Effector memory CD4-positive, alpha-beta T cell (primary cell): ENCODE results near the gene CTSC.
"Not testable (repeated sequence)": the region's sequence is repeated elsewhere in the genome, so short reads cannot be mapped to it uniquely, and the experiment has no call there.

Experiments
- DNase-seq, 3 donors: peaks; one replicate each; pipeline ENCODE4 v3.0.0-alpha.2; 2020
- H3K27ac ChIP-seq: 2 replicates; pipeline ENCODE4 v1.7.0; 2013; ENCODE audit warnings: mild to moderate bottlenecking, low read length, moderate library complexity; ENCODE audit not compliant: insufficient read depth, poor library complexity, severe bottlenecking
- H3K27me3 ChIP-seq: replicated peaks from 2 replicates; pipeline ENCODE4 v1.7.0; 2013; ENCODE audit warnings: mild to moderate bottlenecking, low read length; ENCODE audit not compliant: insufficient read depth, control insufficient read depth, poor library complexity, severe bottlenecking
- H3K36me3 ChIP-seq: 2 replicates; pipeline ENCODE4 v1.7.0; 2013; ENCODE audit warnings: mild to moderate bottlenecking, low read length, moderate library complexity; ENCODE audit not compliant: control insufficient read depth, insufficient read depth
- H3K4me1 ChIP-seq: 2 replicates; pipeline ENCODE4 v1.7.0; 2013; ENCODE audit warnings: low read length, mild to moderate bottlenecking; ENCODE audit not compliant: control insufficient read depth, insufficient read depth, poor library complexity, severe bottlenecking
- H3K4me3 ChIP-seq: 2 replicates; pipeline ENCODE4 v1.7.0; 2013; ENCODE audit warnings: low read length, low read depth, mild to moderate bottlenecking; ENCODE audit not compliant: insufficient read depth, poor library complexity, severe bottlenecking
- H3K9me3 ChIP-seq: 2 replicates; pipeline ENCODE4 v1.7.0; 2013; ENCODE audit warnings: mild to moderate bottlenecking, low read length, moderate library complexity; ENCODE audit not compliant: control insufficient read depth

CTSC gene

DNA sequence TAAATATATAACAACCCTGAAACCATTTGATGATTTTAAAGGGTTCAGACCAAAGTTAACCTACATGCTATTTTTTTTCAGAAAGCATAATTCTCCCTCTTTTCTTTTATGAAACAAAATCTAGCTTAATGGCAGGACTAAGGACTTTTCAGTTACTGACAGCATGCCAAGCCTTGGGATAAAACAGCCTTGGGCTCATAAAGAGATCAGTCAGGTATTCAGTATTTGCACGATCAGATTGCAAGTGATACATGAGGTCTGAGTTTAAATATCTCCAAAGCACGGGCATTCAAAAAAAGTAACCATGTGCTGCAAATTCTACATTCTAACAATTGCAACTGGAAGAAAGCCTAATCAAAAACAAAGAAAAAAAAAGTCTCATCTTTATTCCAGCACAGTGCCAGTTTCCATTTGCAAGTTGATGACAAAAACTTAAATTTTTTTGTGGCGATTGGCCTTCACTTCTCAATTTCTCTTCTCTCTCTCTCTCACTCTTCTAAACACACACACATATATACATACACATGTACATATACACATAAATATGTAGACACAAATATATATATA lies 60.1 kb downstream of the CTSC start:
- DNase-seq, result no peak
- H3K27ac ChIP-seq, result no peak overlapping the region
- H3K4me3 ChIP-seq, result no peak overlapping the region
- no peaks in the 10 kb centered on the region for H3K36me3 ChIP-seq
- no peaks in the 10 kb centered on the region for H3K9me3 ChIP-seq
- no peaks in the 10 kb centered on the region for H3K4me1 ChIP-seq
- no peaks in the 10 kb centered on the region for H3K27me3 ChIP-seq

DNA sequence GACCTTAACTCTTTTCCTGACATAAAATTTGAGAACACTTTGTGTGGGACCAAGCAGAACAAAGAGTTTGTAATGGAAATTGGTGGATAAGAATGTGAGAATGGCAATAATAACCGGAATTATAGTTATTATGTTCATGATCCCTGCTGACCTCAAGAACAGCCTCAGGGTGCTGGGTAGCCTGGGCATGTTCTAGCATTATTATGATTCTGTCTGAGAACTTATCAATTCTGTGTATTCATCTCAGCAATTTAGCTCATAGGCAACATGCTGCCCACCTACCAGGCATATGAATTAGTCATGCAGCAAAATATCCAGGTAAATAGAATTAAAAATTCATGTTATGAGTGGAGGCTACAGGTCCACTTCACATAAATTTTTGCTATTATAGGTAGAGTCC lies 61.9 kb downstream of the CTSC start:
- Histone ChIP-seq H3K4me1 (no peaks in the 10 kb centered on the region), H3K27me3 (no peaks in the 10 kb centered on the region), H3K27ac (no peak overlapping the region), H3K4me3 (no peak overlapping the region), H3K9me3 (no peaks in the 10 kb centered on the region), H3K36me3 (no peaks in the 10 kb centered on the region)
- no peak for DNase-seq

DNA sequence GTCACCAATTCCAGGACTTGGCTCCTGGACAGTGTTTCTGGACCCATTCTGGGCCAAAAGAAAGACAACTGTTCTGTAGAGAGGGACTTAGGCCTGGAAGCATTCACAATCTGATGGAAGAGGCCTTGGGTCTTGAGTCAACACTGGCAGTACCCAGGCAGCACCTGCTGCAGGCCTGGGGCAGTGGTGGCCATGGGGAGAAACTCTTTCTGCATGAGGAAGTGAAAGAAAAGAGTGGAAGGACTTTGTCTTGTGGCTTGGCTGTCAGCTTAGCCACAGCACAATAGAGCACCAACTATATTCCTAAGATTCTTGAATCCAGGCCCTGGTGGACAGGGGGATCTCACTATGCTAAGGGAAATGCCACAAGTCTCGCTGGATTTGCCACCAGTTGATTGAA lies 70.6 kb downstream of the CTSC start:
- H3K27me3 ChIP-seq, result no peaks in the 10 kb centered on the region
- H3K9me3 ChIP-seq, result no peaks in the 10 kb centered on the region
- H3K4me3 ChIP-seq, result no peak overlapping the region
- H3K36me3 ChIP-seq, result no peaks in the 10 kb centered on the region
- no peaks in the 10 kb centered on the region for H3K4me1 ChIP-seq
- H3K27ac ChIP-seq, result no peak overlapping the region
- DNase-seq, result no peak

DNA sequence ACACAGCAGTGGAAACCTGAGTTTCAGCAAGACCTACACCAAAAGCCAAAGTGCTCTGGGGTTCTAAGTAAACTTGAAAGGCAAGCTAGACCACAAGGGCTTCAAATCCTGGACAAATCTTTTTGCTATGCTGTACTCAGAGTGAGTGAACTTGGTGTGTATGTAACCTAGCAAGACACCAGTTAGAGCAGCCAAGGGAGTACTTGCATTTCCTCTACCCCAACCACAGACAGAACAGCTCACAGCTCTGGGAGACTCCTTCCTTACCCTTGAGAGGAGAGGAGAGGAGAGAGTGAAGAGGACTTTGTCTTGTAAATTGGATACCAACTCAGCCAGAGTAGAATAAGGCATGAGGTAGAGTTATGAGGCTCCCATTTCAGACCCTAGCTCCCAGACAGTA lies 71.4 kb downstream of the CTSC start:
- no peaks in the 10 kb centered on the region for H3K9me3 ChIP-seq
- DNase-seq, result no peak
- H3K36me3 ChIP-seq, result no peaks in the 10 kb centered on the region
- H3K27me3 ChIP-seq, result no peaks in the 10 kb centered on the region
- no peak overlapping the region for H3K4me3 ChIP-seq
- H3K4me1 ChIP-seq, result no peaks in the 10 kb centered on the region
- no peak overlapping the region for H3K27ac ChIP-seq

DNA sequence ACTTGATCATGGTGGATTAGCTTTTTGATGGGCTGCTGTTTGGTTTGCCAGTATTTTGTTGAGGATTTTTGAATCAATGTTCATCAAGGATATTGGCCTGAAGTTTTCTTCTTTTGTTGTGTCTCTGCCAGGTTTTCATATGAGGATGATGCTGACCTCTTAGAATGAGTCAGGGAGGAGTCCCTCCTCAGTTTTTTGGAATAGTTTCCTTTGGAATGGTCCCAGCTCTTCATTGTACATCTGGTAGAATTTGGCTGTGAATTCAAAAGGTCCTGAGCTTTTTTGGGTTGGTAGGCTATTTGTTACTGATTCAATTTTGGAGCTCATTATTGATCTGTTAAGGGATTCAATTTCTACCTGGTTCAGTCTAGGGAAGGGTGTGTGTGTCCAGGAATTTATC lies 78.1 kb downstream of the CTSC start:
- no peaks in the 10 kb centered on the region for H3K9me3 ChIP-seq
- no peak overlapping the region for H3K27ac ChIP-seq
- H3K4me1 ChIP-seq, result no peaks in the 10 kb centered on the region
- no peaks in the 10 kb centered on the region for H3K27me3 ChIP-seq
- no peak for DNase-seq
- H3K4me3 ChIP-seq, result no peak overlapping the region
- no peaks in the 10 kb centered on the region for H3K36me3 ChIP-seq

DNA sequence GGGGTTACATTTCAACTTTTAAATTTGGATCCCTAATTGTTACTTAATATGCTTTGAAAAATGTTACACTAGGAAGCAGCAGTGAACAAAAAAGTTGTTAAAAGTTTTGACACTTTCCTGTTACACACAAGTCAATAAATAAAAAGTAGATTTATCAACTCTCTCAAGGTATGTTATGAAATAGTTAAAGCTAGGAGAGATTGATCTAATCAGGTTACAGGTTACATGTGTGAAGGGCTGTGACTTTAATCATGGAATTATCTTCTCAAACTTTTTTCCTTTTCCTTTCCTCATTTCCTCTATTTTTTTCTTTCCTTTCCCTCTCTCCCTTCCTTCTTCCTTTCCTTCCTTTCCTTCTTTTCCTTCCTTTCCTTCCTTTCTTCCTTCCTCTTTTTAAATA lies 85.3 kb downstream of the CTSC start:
- Histone ChIP-seq H3K4me1 (no peaks in the 10 kb centered on the region), H3K9me3 (no peaks in the 10 kb centered on the region), H3K36me3 (no peaks in the 10 kb centered on the region), H3K4me3 (no peak overlapping the region), H3K27ac (no peak overlapping the region), H3K27me3 (no peaks in the 10 kb centered on the region)
- DNase-seq, result no peak

DNA sequence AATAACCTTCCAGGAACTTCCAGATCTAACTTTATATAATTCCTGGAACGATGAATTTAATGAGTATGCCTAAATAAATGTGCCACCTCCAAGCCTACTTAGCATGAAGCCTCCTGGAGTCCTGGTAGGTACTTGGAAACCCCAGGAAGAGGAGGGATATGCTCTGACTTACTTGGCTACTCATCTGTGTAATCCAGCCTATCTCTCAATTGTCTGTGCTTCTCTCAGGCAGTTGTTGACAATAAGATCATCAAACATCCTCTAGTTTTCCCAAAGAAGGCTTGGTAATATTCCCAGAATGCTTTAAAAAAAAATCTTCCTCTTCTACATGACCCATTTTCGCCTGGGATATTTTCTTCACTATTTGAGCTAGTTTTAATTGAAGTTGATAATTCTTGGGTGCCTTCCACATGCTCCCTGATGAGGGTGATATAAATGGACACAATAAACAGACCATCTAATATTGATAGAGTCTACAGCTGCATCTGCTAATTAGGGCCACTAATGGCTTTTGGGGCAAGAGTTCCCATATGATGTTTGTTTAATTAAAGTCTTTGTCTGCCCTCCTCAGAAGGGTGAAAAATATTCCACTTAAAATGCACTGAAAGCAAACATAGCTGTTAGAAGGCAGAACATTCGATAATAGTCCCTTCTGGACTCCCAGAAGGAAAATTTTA lies 86.8 kb downstream of the CTSC start:
- Histone ChIP-seq H3K9me3 (no peaks in the 10 kb centered on the region), H3K36me3 (no peaks in the 10 kb centered on the region), H3K27ac (no peak overlapping the region), H3K27me3 (no peaks in the 10 kb centered on the region), H3K4me3 (no peak overlapping the region), H3K4me1 (no peaks in the 10 kb centered on the region)
- no peak for DNase-seq

DNA sequence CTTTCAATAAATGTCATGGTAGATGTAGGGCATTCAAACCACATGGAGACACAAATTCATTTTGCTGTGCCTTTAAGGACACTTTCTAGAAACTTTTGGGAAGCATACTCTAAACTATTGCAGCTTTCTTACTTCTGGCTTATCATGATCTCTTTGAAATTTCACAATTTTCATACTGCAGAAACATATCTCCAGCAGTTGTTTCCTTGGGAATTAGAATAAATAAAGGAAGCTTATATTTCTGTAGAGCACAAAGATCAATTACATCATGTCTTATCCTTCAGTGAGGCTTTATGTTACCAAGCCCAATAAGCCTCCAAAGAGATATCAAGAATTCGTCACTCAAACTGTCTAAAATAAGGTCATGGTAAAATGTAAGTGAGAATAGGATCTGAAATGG lies 87.8 kb downstream of the CTSC start:
- Histone ChIP-seq H3K27me3 (no peaks in the 10 kb centered on the region), H3K9me3 (no peaks in the 10 kb centered on the region), H3K36me3 (no peaks in the 10 kb centered on the region), H3K27ac (no peak overlapping the region), H3K4me3 (no peak overlapping the region), H3K4me1 (no peaks in the 10 kb centered on the region)
- no peak for DNase-seq

DNA sequence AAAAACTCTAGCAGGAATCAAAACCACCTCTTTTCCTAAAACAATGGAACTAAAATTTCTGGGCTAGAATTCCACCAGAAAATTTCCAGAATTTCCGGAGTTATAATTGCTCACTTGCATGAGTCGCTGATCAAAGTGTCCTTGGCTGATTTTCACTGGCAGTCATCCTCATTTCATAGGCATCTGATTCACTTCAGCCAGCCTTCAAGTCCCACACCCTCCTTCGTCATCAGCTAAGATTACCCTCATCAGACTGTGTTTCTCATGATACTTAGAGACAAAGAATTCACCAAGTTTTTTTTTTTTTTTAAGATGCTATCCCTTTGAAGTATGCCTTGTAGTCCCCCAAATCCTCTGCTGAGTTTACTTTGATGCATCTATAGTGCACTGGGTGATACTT lies 90.8 kb downstream of the CTSC start:
- Histone ChIP-seq H3K27me3 (no peaks in the 10 kb centered on the region), H3K4me1 (no peaks in the 10 kb centered on the region), H3K4me3 (no peak overlapping the region), H3K9me3 (no peaks in the 10 kb centered on the region), H3K27ac (no peak overlapping the region), H3K36me3 (no peaks in the 10 kb centered on the region)
- no peak for DNase-seq

DNA sequence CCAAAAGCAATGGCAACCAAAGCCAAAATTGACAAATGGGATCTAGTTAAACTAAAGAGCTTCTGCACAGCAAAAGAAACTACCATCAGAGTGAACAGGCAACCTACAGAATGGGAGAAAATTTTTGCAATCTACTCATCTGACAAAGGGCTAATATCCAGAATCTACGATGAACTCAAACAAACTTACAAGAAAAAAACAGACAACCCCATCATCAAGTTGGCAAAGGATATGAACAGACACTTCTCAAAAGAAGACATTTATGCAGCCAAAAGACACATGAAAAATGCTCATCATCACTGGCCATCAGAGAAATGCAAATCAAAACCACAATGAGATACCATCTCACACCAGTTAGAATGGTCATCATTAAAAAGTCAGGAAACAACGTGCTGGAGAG lies 92.0 kb downstream of the CTSC start:
- H3K4me1 ChIP-seq, H3K4me3 ChIP-seq, H3K36me3 ChIP-seq, DNase-seq, H3K27me3 ChIP-seq, H3K9me3 ChIP-seq, H3K27ac ChIP-seq: not testable (repeated sequence)
